Measurements from ENCODE around the gene C9orf50. TPM values are rescaled to one million over a fixed set of nuclear protein-coding genes. Genes with fewer than 3 reads are reported as not detected.

C9orf50 gene
- total and polyA plus RNA-seq, 2 experiments from 2014 or later = not detected

DNA sequence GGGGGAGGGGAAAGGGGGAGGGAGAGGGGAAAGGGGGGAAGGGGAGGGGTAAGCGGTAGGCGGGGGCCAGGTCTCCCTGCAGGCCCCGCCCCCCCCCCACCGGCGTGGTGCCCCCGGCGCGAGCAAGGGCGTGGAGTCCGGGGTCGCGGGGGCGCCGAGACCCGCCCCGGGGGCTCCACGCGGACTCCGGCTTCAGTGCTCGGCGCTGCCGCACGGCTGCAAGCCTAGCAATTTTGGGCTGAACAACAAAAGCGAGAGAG lies 10.8 kb downstream of the C9orf50 start:
- no peak overlapping the region for H3K27ac ChIP-seq (ENCODE audit: low read depth)
- peak overlapping the region; percentile 89 for H3K4me2 ChIP-seq
- ATAC-seq = no peak
- peaks cover 23% of the 10 kb centered on the region for H3K4me1 Mint-ChIP-seq
- H3K4me1 ChIP-seq (ENCODE audit: insufficient read depth) = peaks cover 6% of the 10 kb centered on the region; the same call in 1 of the 2 replicates
- peak overlapping the region; percentile 55; the same call in 1 of the 3 replicates for H3K4me3 Mint-ChIP-seq
- no peak overlapping the region for H2AFZ ChIP-seq
- TF ChIP-seq, protein P1, sequence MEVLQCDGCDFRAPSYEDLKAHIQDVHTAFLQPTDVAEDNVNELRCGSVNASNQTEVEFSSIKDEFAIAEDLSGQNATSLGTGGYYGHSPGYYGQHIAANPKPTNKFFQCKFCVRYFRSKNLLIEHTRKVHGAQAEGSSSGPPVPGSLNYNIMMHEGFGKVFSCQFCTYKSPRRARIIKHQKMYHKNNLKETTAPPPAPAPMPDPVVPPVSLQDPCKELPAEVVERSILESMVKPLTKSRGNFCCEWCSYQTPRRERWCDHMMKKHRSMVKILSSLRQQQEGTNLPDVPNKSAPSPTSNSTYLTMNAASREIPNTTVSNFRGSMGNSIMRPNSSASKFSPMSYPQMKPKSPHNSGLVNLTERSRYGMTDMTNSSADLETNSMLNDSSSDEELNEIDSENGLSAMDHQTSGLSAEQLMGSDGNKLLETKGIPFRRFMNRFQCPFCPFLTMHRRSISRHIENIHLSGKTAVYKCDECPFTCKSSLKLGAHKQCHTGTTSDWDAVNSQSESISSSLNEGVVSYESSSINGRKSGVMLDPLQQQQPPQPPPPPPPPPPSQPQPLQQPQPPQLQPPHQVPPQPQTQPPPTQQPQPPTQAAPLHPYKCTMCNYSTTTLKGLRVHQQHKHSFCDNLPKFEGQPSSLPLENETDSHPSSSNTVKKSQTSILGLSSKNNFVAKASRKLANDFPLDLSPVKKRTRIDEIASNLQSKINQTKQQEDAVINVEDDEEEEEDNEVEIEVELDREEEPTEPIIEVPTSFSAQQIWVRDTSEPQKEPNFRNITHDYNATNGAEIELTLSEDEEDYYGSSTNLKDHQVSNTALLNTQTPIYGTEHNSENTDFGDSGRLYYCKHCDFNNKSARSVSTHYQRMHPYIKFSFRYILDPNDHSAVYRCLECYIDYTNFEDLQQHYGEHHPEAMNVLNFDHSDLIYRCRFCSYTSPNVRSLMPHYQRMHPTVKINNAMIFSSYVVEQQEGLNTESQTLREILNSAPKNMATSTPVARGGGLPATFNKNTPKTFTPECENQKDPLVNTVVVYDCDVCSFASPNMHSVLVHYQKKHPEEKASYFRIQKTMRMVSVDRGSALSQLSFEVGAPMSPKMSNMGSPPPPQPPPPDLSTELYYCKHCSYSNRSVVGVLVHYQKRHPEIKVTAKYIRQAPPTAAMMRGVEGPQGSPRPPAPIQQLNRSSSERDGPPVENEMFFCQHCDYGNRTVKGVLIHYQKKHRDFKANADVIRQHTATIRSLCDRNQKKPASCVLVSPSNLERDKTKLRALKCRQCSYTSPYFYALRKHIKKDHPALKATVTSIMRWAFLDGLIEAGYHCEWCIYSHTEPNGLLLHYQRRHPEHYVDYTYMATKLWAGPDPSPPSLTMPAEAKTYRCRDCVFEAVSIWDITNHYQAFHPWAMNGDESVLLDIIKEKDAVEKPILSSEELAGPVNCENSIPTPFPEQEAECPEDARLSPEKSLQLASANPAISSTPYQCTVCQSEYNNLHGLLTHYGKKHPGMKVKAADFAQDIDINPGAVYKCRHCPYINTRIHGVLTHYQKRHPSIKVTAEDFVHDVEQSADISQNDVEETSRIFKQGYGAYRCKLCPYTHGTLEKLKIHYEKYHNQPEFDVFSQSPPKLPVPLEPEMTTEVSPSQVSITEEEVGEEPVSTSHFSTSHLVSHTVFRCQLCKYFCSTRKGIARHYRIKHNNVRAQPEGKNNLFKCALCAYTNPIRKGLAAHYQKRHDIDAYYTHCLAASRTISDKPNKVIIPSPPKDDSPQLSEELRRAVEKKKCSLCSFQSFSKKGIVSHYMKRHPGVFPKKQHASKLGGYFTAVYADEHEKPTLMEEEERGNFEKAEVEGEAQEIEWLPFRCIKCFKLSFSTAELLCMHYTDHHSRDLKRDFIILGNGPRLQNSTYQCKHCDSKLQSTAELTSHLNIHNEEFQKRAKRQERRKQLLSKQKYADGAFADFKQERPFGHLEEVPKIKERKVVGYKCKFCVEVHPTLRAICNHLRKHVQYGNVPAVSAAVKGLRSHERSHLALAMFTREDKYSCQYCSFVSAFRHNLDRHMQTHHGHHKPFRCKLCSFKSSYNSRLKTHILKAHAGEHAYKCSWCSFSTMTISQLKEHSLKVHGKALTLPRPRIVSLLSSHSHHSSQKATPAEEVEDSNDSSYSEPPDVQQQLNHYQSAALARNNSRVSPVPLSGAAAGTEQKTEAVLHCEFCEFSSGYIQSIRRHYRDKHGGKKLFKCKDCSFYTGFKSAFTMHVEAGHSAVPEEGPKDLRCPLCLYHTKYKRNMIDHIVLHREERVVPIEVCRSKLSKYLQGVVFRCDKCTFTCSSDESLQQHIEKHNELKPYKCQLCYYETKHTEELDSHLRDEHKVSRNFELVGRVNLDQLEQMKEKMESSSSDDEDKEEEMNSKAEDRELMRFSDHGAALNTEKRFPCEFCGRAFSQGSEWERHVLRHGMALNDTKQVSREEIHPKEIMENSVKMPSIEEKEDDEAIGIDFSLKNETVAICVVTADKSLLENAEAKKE (CRISPR knock-in tag; IDR thresholded peaks at IDR 0.05) = no peak
- TF ChIP-seq, protein P2, sequence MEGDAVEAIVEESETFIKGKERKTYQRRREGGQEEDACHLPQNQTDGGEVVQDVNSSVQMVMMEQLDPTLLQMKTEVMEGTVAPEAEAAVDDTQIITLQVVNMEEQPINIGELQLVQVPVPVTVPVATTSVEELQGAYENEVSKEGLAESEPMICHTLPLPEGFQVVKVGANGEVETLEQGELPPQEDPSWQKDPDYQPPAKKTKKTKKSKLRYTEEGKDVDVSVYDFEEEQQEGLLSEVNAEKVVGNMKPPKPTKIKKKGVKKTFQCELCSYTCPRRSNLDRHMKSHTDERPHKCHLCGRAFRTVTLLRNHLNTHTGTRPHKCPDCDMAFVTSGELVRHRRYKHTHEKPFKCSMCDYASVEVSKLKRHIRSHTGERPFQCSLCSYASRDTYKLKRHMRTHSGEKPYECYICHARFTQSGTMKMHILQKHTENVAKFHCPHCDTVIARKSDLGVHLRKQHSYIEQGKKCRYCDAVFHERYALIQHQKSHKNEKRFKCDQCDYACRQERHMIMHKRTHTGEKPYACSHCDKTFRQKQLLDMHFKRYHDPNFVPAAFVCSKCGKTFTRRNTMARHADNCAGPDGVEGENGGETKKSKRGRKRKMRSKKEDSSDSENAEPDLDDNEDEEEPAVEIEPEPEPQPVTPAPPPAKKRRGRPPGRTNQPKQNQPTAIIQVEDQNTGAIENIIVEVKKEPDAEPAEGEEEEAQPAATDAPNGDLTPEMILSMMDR (conservative IDR thresholded peaks at IDR 0.05; ENCODE audit: low read depth in 2 of 2) = no peak
- TF ChIP-seq, protein P3, sequence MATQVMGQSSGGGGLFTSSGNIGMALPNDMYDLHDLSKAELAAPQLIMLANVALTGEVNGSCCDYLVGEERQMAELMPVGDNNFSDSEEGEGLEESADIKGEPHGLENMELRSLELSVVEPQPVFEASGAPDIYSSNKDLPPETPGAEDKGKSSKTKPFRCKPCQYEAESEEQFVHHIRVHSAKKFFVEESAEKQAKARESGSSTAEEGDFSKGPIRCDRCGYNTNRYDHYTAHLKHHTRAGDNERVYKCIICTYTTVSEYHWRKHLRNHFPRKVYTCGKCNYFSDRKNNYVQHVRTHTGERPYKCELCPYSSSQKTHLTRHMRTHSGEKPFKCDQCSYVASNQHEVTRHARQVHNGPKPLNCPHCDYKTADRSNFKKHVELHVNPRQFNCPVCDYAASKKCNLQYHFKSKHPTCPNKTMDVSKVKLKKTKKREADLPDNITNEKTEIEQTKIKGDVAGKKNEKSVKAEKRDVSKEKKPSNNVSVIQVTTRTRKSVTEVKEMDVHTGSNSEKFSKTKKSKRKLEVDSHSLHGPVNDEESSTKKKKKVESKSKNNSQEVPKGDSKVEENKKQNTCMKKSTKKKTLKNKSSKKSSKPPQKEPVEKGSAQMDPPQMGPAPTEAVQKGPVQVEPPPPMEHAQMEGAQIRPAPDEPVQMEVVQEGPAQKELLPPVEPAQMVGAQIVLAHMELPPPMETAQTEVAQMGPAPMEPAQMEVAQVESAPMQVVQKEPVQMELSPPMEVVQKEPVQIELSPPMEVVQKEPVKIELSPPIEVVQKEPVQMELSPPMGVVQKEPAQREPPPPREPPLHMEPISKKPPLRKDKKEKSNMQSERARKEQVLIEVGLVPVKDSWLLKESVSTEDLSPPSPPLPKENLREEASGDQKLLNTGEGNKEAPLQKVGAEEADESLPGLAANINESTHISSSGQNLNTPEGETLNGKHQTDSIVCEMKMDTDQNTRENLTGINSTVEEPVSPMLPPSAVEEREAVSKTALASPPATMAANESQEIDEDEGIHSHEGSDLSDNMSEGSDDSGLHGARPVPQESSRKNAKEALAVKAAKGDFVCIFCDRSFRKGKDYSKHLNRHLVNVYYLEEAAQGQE (IDR thresholded peaks at IDR 0.05; ENCODE audit: unreplicated experiment) = no peak
- TF ChIP-seq, protein P4, sequence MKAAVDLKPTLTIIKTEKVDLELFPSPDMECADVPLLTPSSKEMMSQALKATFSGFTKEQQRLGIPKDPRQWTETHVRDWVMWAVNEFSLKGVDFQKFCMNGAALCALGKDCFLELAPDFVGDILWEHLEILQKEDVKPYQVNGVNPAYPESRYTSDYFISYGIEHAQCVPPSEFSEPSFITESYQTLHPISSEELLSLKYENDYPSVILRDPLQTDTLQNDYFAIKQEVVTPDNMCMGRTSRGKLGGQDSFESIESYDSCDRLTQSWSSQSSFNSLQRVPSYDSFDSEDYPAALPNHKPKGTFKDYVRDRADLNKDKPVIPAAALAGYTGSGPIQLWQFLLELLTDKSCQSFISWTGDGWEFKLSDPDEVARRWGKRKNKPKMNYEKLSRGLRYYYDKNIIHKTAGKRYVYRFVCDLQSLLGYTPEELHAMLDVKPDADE (IDR thresholded peaks at IDR 0.05) = no peak
- TF ChIP-seq JUNB (IDR thresholded peaks at IDR 0.05; ENCODE audit: unreplicated experiment) (no peak), STAT1 (IDR thresholded peaks at IDR 0.05; ENCODE audit: unreplicated experiment) (no peak)
- H4K20me1 ChIP-seq (replicated peaks; ENCODE audit: insufficient read depth) = no peaks in the 10 kb centered on the region
- H3K27me3 Mint-ChIP-seq (ENCODE audit: insufficient read depth, low read depth, poor library complexity) = peaks cover 20% of the 10 kb centered on the region
- peak overlapping the region; percentile 81 for H3K4me3 ChIP-seq
- H3K27me3 ChIP-seq (ENCODE audit: insufficient read depth) = peaks cover 12% of the 10 kb centered on the region
- no peaks in the 10 kb centered on the region for H3K9me2 ChIP-seq (ENCODE audit: insufficient read depth)
- no peaks in the 10 kb centered on the region for H3K36me3 ChIP-seq (ENCODE audit: insufficient read depth)
- no peaks in the 10 kb centered on the region; the same call in 1 of the 2 replicates for H3F3A ChIP-seq (replicated peaks; ENCODE audit: low read depth)
- DNase-seq (ENCODE audit: low spot score) = no peak
- no peaks in the 10 kb centered on the region for H3K9me3 Mint-ChIP-seq
- no peak overlapping the region for H3K27ac Mint-ChIP-seq
- no peaks in the 10 kb centered on the region for H3K79me2 ChIP-seq (replicated peaks; ENCODE audit: insufficient read depth)
- H3K36me3 Mint-ChIP-seq (ENCODE audit: low read depth) = no peaks in the 10 kb centered on the region

Data from GM23338 (cell line).